PC-9 (cell line): ENCODE measurements around the gene HEMK1.

Experiments used
- EZH2 ChIP-seq: fragments of 200-600 bp; sonication (generic); IDR thresholded peaks from 2 replicates; pipeline ENCODE4 v1.8.0; 2017; ENCODE audit warnings: antibody characterized with exemption, low read depth
- TF ChIP-seq, protein P1 (sequence below): fragments of 200-600 bp; sonication (generic); conservative IDR thresholded peaks from 2 replicates; pipeline ENCODE4 v1.6.1; 2017; ENCODE audit warnings: mixed run types, antibody characterized with exemption, mild to moderate bottlenecking, moderate library complexity

DNA sequence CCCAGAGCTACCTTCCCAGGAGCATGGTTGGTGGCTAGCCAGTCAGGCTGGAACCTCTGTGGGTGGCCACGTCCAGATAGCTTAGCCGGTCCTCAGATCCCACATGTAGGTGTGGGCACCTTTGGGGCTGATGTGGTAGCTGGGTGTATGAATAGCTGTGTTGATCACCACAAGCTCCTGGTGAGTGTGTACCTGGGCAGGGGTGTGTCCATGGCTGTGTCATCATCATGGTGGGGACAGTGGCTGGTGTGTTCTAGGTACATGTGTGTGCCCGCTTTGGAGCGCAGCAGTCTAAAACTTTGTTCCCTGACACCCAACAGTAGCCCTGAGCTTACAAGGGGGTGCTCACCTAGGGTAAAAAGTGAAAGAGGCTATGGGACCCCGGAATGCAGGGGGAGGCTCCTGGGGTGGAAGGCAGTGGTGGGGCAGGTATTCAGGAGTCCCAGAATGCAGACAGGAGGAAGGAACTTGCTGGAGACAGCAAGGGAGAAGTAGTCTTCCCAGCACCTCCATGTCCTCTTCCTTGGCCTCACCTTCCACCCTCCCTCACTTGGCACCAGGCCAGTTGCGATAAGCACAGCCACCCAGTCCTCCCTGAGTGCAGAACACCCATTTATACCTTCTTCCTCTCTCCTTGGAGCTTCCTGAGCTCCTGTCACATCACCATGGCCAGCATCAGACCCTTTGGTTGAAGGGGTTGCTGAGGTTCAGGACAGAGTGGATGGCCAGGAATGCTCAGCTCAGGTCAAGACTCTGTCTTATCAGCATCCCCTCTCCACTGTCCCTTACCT lies 41.1 kb downstream of the HEMK1 start:
- TF ChIP-seq, protein P1, sequence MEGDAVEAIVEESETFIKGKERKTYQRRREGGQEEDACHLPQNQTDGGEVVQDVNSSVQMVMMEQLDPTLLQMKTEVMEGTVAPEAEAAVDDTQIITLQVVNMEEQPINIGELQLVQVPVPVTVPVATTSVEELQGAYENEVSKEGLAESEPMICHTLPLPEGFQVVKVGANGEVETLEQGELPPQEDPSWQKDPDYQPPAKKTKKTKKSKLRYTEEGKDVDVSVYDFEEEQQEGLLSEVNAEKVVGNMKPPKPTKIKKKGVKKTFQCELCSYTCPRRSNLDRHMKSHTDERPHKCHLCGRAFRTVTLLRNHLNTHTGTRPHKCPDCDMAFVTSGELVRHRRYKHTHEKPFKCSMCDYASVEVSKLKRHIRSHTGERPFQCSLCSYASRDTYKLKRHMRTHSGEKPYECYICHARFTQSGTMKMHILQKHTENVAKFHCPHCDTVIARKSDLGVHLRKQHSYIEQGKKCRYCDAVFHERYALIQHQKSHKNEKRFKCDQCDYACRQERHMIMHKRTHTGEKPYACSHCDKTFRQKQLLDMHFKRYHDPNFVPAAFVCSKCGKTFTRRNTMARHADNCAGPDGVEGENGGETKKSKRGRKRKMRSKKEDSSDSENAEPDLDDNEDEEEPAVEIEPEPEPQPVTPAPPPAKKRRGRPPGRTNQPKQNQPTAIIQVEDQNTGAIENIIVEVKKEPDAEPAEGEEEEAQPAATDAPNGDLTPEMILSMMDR: no peak
- TF ChIP-seq EZH2: no peak
